K562 (cell line): ENCODE data around the gene HLA-DPA1. TPM values are rescaled to one million over a fixed set of nuclear protein-coding genes. Genes with fewer than 3 reads are reported as not detected.

Experiments
- ATAC-seq: fragments of 200-7000 bp; cut with Tn5 transposase; 3 replicates; pipeline ENCODE4 v1.9.1; 2020; ENCODE audit warnings: moderate library complexity
- BruUV-seq: library from RNA; stranded (reverse); fragments of 400-500 nt; replicated peaks from 2 replicates; lab custom pipeline; 2021; lab: Mats Ljungman, UMichigan
- CTCF ChIA-PET: fragments of 300-600 bp; formaldehyde crosslinking; extraction: SDS; loops from one replicate; lab custom pipeline; 2021; ENCODE audit warnings: low intra/inter-chr PET ratio; lab: Yijun Ruan, JAX
- POLR2A ChIA-PET: fragments of 300-600, 350-650 bp; sonication (Branson Sonifier 250); formaldehyde crosslinking; extraction: SDS; loops from one replicate; lab custom pipeline; 2021; ENCODE audit warnings: antibody characterized with exemption, inconsistent platforms; lab: Yijun Ruan, JAX
- DNase-seq, 4 experiments: peaks; one replicate each; pipeline versions ENCODE4 v3.0.0 to v3.0.0-alpha.2; 2011 to 2018; ENCODE audit warnings: low spot score in 3 of 4, mixed read lengths in 3 of 4; ENCODE audit errors: extremely low read depth in 1 of 4
- FAIRE-seq: peaks from 2 replicates; lab custom pipeline; 2011; peaks lifted over from hg19 to GRCh38; lab: Jason Lieb, UNC
- H2AFZ ChIP-seq: 2 replicates; pipeline ENCODE4 v1.6.0; 2011; ENCODE audit warnings: low read depth, low read length, control low read depth, inconsistent platforms
- H3K27ac ChIP-seq: fragments of 200-600 bp; 3 replicates; pipeline ENCODE4 v1.8.0; 2011; ENCODE audit warnings: low read depth, mild to moderate bottlenecking, control low read depth, inconsistent platforms, low read length, moderate library complexity, mixed read lengths; ENCODE audit errors: extremely low read depth
- H3K27me3 ChIP-seq, 2 experiments: fragments of 300-600 bp in 1 of 2; 2 replicates in 1 of 2; 3 replicates in 1 of 2; pipeline versions ENCODE4 v1.6.0 to v1.8.0; 2011; ENCODE audit warnings: inconsistent platforms in 2 of 2, low read length in 2 of 2, mild to moderate bottlenecking in 1 of 2, mixed read lengths in 1 of 2, moderate library complexity in 1 of 2; ENCODE audit not compliant: control insufficient read depth in 2 of 2, insufficient read depth in 2 of 2
- H3K36me3 ChIP-seq: fragments of 300-600 bp; 3 replicates; pipeline ENCODE4 v1.8.0; 2011; ENCODE audit warnings: mild to moderate bottlenecking, low read length, inconsistent platforms; ENCODE audit not compliant: control insufficient read depth, insufficient read depth
- H3K4me1 ChIP-seq, 2 experiments: fragments of 200-600 bp in 1 of 2; replicated peaks in 1 of 2; 2 replicates in 1 of 2; 3 replicates in 1 of 2; pipeline versions ENCODE4 v1.5.1 to v1.8.0; 2011; ENCODE audit warnings: inconsistent platforms in 2 of 2, low read length in 2 of 2, mild to moderate bottlenecking in 1 of 2, mixed read lengths in 1 of 2, moderate library complexity in 1 of 2; ENCODE audit not compliant: control insufficient read depth in 2 of 2, insufficient read depth in 2 of 2
- H3K4me2 ChIP-seq: 2 replicates; pipeline ENCODE4 v1.6.1; 2011; ENCODE audit warnings: low read length, control low read depth, inconsistent platforms, mixed read lengths; ENCODE audit not compliant: insufficient read depth
- H3K4me3 ChIP-seq: fragments of 200-600 bp; sonication (generic), shearing (Covaris generic); 2 replicates; pipeline ENCODE4 v1.5.1; 2016; ENCODE audit warnings: control low read depth, inconsistent platforms
- H3K79me2 ChIP-seq: fragments of 200-600 bp; 3 replicates; pipeline ENCODE4 v1.8.0; 2011; ENCODE audit warnings: low read length, inconsistent platforms; ENCODE audit not compliant: control insufficient read depth, insufficient read depth
- H3K9ac ChIP-seq, 2 experiments: 2 replicates each; pipeline versions ENCODE4 v1.6.0 to v1.6.1; 2011; ENCODE audit warnings: low read depth in 2 of 2, low read length in 2 of 2, control low read depth in 1 of 2, inconsistent platforms in 1 of 2, mild to moderate bottlenecking in 1 of 2, mixed read lengths in 1 of 2; ENCODE audit not compliant: insufficient read depth in 1 of 2
- H3K9me1 ChIP-seq: one replicate; pipeline ENCODE4 v1.6.0; 2011; ENCODE audit warnings: inconsistent platforms, mild to moderate bottlenecking, low read length, moderate library complexity; ENCODE audit not compliant: control insufficient read depth, insufficient read depth
- H3K9me3 ChIP-seq: replicated peaks from 2 replicates; pipeline ENCODE4 v1.5.1; 2011; ENCODE audit warnings: low read depth, low read length, inconsistent platforms; ENCODE audit not compliant: control insufficient read depth, insufficient read depth
- H4K20me1 ChIP-seq: replicated peaks from 2 replicates; pipeline ENCODE4 v1.6.1; 2011; ENCODE audit warnings: low read length, inconsistent platforms, mixed read lengths; ENCODE audit not compliant: control insufficient read depth, insufficient read depth
- HDAC6 ChIP-seq: IDR thresholded peaks from 2 replicates; pipeline ENCODE4 v1.6.1; 2012; ENCODE audit warnings: low read depth, mild to moderate bottlenecking, control low read depth, inconsistent platforms, low read length, moderate library complexity
- WGBS: fragments of 100-300 bp; shearing (Covaris generic); methylation state at CpG from one replicate; pipeline ENCODE4 v1.1.6; 2016; ENCODE audit warnings: low coverage, mixed read lengths; ENCODE audit not compliant: insufficient coverage; ENCODE audit errors: missing lambda C conversion rate; 5-methylcytosine and 5-hydroxymethylcytosine counted together
- in situ Hi-C: fragments of 300-500 bp; cut with MboI; formaldehyde crosslinking; loops from 4 replicates; pipeline ENCODE4 v1.15.0; 2018; ENCODE audit warnings: inconsistent platforms, mixed read lengths
- intact Hi-C: fragments of 100-400 bp; cut with micrococcal nuclease; formaldehyde crosslinking; loops from 2 replicates; pipeline ENCODE4 v1.14.2; 2022
- polyA plus RNA-seq, 8 experiments: library from polyadenylated mRNA; depleted of rRNA in 4 of 8; stranded (reverse) in 5 of 8; unstranded in 3 of 8; fragments of >200 nt; fragmentation: Nextera tagmentation in 2 of 8; fragmentation: Illumina TruSeq in 1 of 8; extraction: Ambion mirVana in 2 of 8; extraction: Trizol in 1 of 8; gene quantifications; 2 replicates each; pipeline versions ENCODE4 v1.2.1 to v1.2.3, GENCODE V29; 2011 to 2014; ENCODE audit warnings: inconsistent platforms in 1 of 8, missing spikeins in 1 of 8
- total RNA-seq, 7 experiments: library from RNA; depleted of rRNA in 6 of 7; stranded (reverse); fragments of >200 nt in 6 of 7; fragmentation: Illumina TruSeq in 2 of 7; extraction: Trizol in 2 of 7; gene quantifications; 2 replicates each; pipeline versions ENCODE4 v1.2.1 to v1.2.3, GENCODE V29; 2011 to 2021; ENCODE audit warnings: low replicate concordance in 1 of 7
- TF ChIP-seq, protein P1 (sequence below), 2 experiments: fragments of 450-650 bp; IDR thresholded peaks; 2 replicates each; pipeline ENCODE4 v1.6.1; 2018; ENCODE audit warnings: mild to moderate bottlenecking in 2 of 2, low read depth in 1 of 2; ENCODE audit not compliant: partially characterized antibody in 2 of 2
- TF ChIP-seq, protein P2 (sequence below), 3 experiments: IDR thresholded peaks in 2 of 3; conservative IDR thresholded peaks in 1 of 3; 2 replicates each; pipeline ENCODE4 v1.5.1; 2011 to 2012; ENCODE audit warnings: low read length in 3 of 3, mild to moderate bottlenecking in 3 of 3, control low read depth in 2 of 3, improper control_type of control experiment in 1 of 3, inconsistent platforms in 1 of 3, low read depth in 1 of 3, mixed read lengths in 1 of 3, moderate library complexity in 1 of 3; ENCODE audit not compliant: insufficient read depth in 2 of 3

HLA-DPA1 gene
- total and polyA plus RNA-seq, 9 of the 15 experiments (the other 6 are each of a cell fraction or from before 2014, with no cell fraction given) = 0.23 to 0.93 (median 0.55) TPM

DNA sequence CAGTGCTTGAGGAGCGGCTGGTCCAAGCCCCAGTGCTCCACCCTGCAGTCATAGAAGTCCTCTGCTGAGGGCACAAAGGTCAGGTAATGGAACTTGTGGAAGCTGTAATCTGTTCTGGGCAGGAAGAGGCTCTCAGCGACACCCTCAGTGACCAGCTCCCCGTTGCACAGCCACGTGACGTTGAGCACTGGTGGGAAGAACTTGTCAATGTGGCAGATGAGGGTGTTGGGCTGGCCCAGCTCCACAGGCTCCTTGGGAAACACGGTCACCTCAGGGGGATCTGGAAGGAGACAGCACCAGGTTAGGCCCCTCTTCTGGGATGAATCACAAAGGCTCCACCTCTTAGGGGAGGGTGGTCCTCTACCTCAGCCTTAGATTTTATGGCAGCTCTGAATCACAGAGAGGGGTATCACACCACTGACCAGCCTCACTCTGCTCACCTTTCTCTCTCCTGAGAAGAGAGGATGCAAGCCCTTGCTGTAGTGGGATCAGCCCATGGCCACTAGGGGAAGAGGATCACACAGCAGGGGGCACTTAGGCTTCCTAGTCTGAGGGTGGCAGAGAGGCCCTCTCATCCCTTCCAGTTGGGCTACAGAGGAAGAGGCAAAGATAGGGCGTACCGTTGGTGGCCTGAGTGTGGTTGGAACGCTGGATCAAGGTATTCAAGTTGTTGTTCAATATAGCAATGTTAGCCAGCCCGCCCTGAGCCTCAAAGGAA is 4.3 kb downstream of the HLA-DPA1 start:
- H3K4me3 ChIP-seq = no peak overlapping the region
- ChIA-PET CTCF (no interaction called here), POLR2A (interaction anchor here (1.0 to 1.2 kb wide), 2 partner anchors 19 to 43 kb away, joined by 4 read pairs; no protein-coding TSS in a partner anchor)
- whole genome bisulfite sequencing = 2% methylated on average over 10 of the region's 10 CpGs
- H3K27me3 ChIP-seq = peaks cover 13 to 25% of the 10 kb centered on the region in 2 experiments; a peak in 4 of 5 replicates
- ATAC-seq (peak; percentile 42; the same call in 2 of the 3 replicates), DNase-seq (no peak), FAIRE-seq (no peak)
- H3K9me1 ChIP-seq = no peaks in the 10 kb centered on the region
- in situ Hi-C loops (no loop called here), intact Hi-C loops (no loop called here)
- no peak overlapping the region for H3K4me2 ChIP-seq
- H4K20me1 ChIP-seq = no peaks in the 10 kb centered on the region
- no peaks in the 10 kb centered on the region for H3K36me3 ChIP-seq
- H3K9ac ChIP-seq = no peak overlapping the region
- BruUV-seq = no TSS peak
- TF ChIP-seq, protein P1, sequence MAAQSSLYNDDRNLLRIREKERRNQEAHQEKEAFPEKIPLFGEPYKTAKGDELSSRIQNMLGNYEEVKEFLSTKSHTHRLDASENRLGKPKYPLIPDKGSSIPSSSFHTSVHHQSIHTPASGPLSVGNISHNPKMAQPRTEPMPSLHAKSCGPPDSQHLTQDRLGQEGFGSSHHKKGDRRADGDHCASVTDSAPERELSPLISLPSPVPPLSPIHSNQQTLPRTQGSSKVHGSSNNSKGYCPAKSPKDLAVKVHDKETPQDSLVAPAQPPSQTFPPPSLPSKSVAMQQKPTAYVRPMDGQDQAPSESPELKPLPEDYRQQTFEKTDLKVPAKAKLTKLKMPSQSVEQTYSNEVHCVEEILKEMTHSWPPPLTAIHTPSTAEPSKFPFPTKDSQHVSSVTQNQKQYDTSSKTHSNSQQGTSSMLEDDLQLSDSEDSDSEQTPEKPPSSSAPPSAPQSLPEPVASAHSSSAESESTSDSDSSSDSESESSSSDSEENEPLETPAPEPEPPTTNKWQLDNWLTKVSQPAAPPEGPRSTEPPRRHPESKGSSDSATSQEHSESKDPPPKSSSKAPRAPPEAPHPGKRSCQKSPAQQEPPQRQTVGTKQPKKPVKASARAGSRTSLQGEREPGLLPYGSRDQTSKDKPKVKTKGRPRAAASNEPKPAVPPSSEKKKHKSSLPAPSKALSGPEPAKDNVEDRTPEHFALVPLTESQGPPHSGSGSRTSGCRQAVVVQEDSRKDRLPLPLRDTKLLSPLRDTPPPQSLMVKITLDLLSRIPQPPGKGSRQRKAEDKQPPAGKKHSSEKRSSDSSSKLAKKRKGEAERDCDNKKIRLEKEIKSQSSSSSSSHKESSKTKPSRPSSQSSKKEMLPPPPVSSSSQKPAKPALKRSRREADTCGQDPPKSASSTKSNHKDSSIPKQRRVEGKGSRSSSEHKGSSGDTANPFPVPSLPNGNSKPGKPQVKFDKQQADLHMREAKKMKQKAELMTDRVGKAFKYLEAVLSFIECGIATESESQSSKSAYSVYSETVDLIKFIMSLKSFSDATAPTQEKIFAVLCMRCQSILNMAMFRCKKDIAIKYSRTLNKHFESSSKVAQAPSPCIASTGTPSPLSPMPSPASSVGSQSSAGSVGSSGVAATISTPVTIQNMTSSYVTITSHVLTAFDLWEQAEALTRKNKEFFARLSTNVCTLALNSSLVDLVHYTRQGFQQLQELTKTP (IDR thresholded peaks at IDR 0.05; ENCODE audit: low read depth in 1 of 2, partially characterized antibody in 2 of 2) = no peak
- TF ChIP-seq HDAC6 = no peak
- TF ChIP-seq, protein P2, sequence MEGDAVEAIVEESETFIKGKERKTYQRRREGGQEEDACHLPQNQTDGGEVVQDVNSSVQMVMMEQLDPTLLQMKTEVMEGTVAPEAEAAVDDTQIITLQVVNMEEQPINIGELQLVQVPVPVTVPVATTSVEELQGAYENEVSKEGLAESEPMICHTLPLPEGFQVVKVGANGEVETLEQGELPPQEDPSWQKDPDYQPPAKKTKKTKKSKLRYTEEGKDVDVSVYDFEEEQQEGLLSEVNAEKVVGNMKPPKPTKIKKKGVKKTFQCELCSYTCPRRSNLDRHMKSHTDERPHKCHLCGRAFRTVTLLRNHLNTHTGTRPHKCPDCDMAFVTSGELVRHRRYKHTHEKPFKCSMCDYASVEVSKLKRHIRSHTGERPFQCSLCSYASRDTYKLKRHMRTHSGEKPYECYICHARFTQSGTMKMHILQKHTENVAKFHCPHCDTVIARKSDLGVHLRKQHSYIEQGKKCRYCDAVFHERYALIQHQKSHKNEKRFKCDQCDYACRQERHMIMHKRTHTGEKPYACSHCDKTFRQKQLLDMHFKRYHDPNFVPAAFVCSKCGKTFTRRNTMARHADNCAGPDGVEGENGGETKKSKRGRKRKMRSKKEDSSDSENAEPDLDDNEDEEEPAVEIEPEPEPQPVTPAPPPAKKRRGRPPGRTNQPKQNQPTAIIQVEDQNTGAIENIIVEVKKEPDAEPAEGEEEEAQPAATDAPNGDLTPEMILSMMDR (IDR thresholded peaks at IDR 0.05 in 2 of 3, conservative IDR thresholded peaks at IDR 0.05 in 1 of 3; ENCODE audit: insufficient read depth in 2 of 3, low read depth in 1 of 3, low read length in 3 of 3) = peak in 2 of 3 experiments; percentile 13 to 18; a peak in 1 of 6 replicates
- H3K27ac ChIP-seq = no peak overlapping the region
- H3K79me2 ChIP-seq = no peaks in the 10 kb centered on the region
- no peak overlapping the region for H2AFZ ChIP-seq
- H3K4me1 ChIP-seq = no peaks in the 10 kb centered on the region; a peak in 1 of 5 replicates
- no peaks in the 10 kb centered on the region for H3K9me3 ChIP-seq
